22Rv1 (cell line): Measurements from ENCODE around the gene GLRA1.
"Not testable (repeated sequence)": the region's sequence is repeated elsewhere in the genome, so short reads cannot be mapped to it uniquely, and the experiment has no call there.

ENCODE experiments used
- H3K27ac ChIP-seq: fragments of 450-650 bp; 2 replicates; pipeline ENCODE4 v1.5.1; 2017
- CTCF ChIP-seq: fragments of 450-650 bp; IDR thresholded peaks from 2 replicates; pipeline ENCODE4 v1.5.1; 2017; ENCODE audit warnings: mild to moderate bottlenecking
- ZFX ChIP-seq: fragments of 450-650 bp; IDR thresholded peaks from 2 replicates; pipeline ENCODE4 v1.6.1; 2017; ENCODE audit warnings: antibody characterized with exemption, borderline replicate concordance

GLRA1 gene

GRCh38 chr5:151793358-151793757, 131.3 kb downstream of the GLRA1 start:
- no peak overlapping the region for H3K27ac ChIP-seq
- TF ChIP-seq CTCF (no peak), ZFX (no peak)

GRCh38 chr5:151787817-151788216, 136.8 kb downstream of the GLRA1 start:
- no peak for TF ChIP-seq CTCF
- no peak for TF ChIP-seq ZFX
- no peak overlapping the region for H3K27ac ChIP-seq

- TF ChIP-seq CTCF (no peak), ZFX (no peak)
- no peak overlapping the region for H3K27ac ChIP-seq
These were observed 138.2 kb downstream of the GLRA1 start for GRCh38 chr5:151786468-151786867.

- H3K27ac ChIP-seq, result no peak overlapping the region
- no peak for TF ChIP-seq CTCF
- TF ChIP-seq ZFX, result no peak
These were observed 140.5 kb downstream of the GLRA1 start for GRCh38 chr5:151784141-151784540.

GRCh38 chr5:151783664-151784063, 141.0 kb downstream of the GLRA1 start:
- not testable (repeated sequence) for H3K27ac ChIP-seq

GRCh38 chr5:151781201-151781600, 143.4 kb downstream of the GLRA1 start:
- TF ChIP-seq CTCF, result no peak
- no peak for TF ChIP-seq ZFX
- H3K27ac ChIP-seq, result no peak overlapping the region

GRCh38 chr5:151780348-151780747, 144.3 kb downstream of the GLRA1 start:
- TF ChIP-seq ZFX (no peak), CTCF (no peak)
- H3K27ac ChIP-seq, result no peak overlapping the region

GRCh38 chr5:151779531-151780125, 145.0 kb downstream of the GLRA1 start:
- TF ChIP-seq CTCF (no peak), ZFX (no peak)
- H3K27ac ChIP-seq, result no peak overlapping the region; the same call in 1 of the 2 replicates
